Neural cell (in vitro differentiated cells): ENCODE measurements around the gene MVB12A. TPM values are rescaled to one million over a fixed set of nuclear protein-coding genes. Genes with fewer than 3 reads are reported as not detected.

Experiments
- H2AFZ ChIP-seq: fragments of 200-600, 300-800 bp; sonication (generic), shearing (Covaris generic); 2 replicates; pipeline ENCODE4 v1.6.0; 2014; ENCODE audit warnings: low read depth, mild to moderate bottlenecking, antibody characterized with exemption, low read length, moderate library complexity
- H3F3A ChIP-seq: fragments of 200-600 bp; shearing (Covaris generic); 2 replicates; pipeline ENCODE4 v1.6.1; 2016; ENCODE audit warnings: mild to moderate bottlenecking, moderate library complexity, mixed read lengths, antibody characterized with exemption, low read length; ENCODE audit not compliant: insufficient read depth, poor library complexity, severe bottlenecking
- H3K27ac ChIP-seq: fragments of 200-600, 300-800 bp; sonication (generic), shearing (Covaris generic); 2 replicates; pipeline ENCODE4 v1.5.1; 2014; ENCODE audit warnings: mild to moderate bottlenecking, low read length, moderate library complexity
- H3K27me3 ChIP-seq: fragments of 300-800, 200-600 bp; sonication (generic), shearing (Covaris generic); 2 replicates; pipeline ENCODE4 v1.6.0; 2014; ENCODE audit warnings: mild to moderate bottlenecking, low read depth, low read length, moderate library complexity; ENCODE audit not compliant: insufficient read depth
- H3K36me3 ChIP-seq: fragments of 300-800, 200-600 bp; sonication (generic), shearing (Covaris generic); 2 replicates; pipeline ENCODE4 v1.5.1; 2014; ENCODE audit warnings: mild to moderate bottlenecking, antibody characterized with exemption, low read length, moderate library complexity; ENCODE audit not compliant: insufficient read depth
- H3K4me2 ChIP-seq: fragments of 300-800, 200-600 bp; sonication (generic), shearing (Covaris generic); 2 replicates; pipeline ENCODE4 v1.6.0; 2014; ENCODE audit warnings: mild to moderate bottlenecking, low read length
- H3K4me3 ChIP-seq: fragments of 300-800, 200-600 bp; sonication (generic), shearing (Covaris generic); 2 replicates; pipeline ENCODE4 v1.5.1; 2014; ENCODE audit warnings: mild to moderate bottlenecking, low read length, moderate library complexity
- H3K79me2 ChIP-seq: fragments of 200-600 bp; shearing (Covaris generic); replicated peaks from 2 replicates; pipeline ENCODE4 v1.6.0; 2014; ENCODE audit warnings: mild to moderate bottlenecking, low read length, moderate library complexity; ENCODE audit not compliant: insufficient read depth
- H3K9ac ChIP-seq: fragments of 300-800, 200-600 bp; sonication (generic), shearing (Covaris generic); 2 replicates; pipeline ENCODE4 v1.6.1; 2016; ENCODE audit warnings: mild to moderate bottlenecking, low read length, mixed read lengths
- H3K9me2 ChIP-seq: fragments of 200-600 bp; shearing (Covaris generic); 2 replicates; pipeline ENCODE4 v1.6.1; 2016; ENCODE audit warnings: mild to moderate bottlenecking, low read length, mixed read lengths; ENCODE audit not compliant: insufficient read depth
- H3K9me3 ChIP-seq: fragments of 200-600, 300-800 bp; sonication (generic), shearing (Covaris generic); 2 replicates; pipeline ENCODE4 v1.6.1; 2016; ENCODE audit warnings: mild to moderate bottlenecking, mixed run types, low read length, moderate library complexity, mixed read lengths
- H4K20me1 ChIP-seq: fragments of 200-600 bp; shearing (Covaris generic); 2 replicates; pipeline ENCODE4 v1.6.1; 2016; ENCODE audit warnings: mild to moderate bottlenecking, mixed run types; ENCODE audit not compliant: insufficient read depth
- EP300 ChIP-seq: fragments of 450-650 bp; conservative IDR thresholded peaks from 2 replicates; pipeline ENCODE4 v1.6.1; 2014; ENCODE audit warnings: antibody characterized with exemption, mild to moderate bottlenecking, moderate library complexity; ENCODE audit not compliant: poor library complexity, severe bottlenecking
- EZH2 ChIP-seq: fragments of 200-600, 300-800 bp; shearing (Covaris generic), sonication (generic); IDR thresholded peaks from 2 replicates; pipeline ENCODE4 v1.6.1; 2014; ENCODE audit warnings: antibody characterized with exemption, low read length, borderline replicate concordance, mild to moderate bottlenecking; ENCODE audit not compliant: insufficient read depth, poor library complexity, severe bottlenecking
- MXI1 ChIP-seq: fragments of 450-650 bp; conservative IDR thresholded peaks from 2 replicates; pipeline ENCODE4 v1.6.1; 2014; ENCODE audit warnings: antibody characterized with exemption, mild to moderate bottlenecking; ENCODE audit not compliant: poor library complexity, severe bottlenecking
- POLR2AphosphoS5 ChIP-seq: IDR thresholded peaks from 2 replicates; pipeline ENCODE4 v1.6.1; 2012
- RAD21 ChIP-seq: fragments of 450-650 bp; conservative IDR thresholded peaks from 2 replicates; pipeline ENCODE4 v1.6.1; 2014; ENCODE audit warnings: antibody characterized with exemption, mild to moderate bottlenecking, moderate library complexity
- SMC3 ChIP-seq: fragments of 450-650 bp; conservative IDR thresholded peaks from 2 replicates; pipeline ENCODE4 v1.6.1; 2014; ENCODE audit warnings: antibody characterized with exemption, mild to moderate bottlenecking, moderate library complexity; ENCODE audit not compliant: poor library complexity
- TAF1 ChIP-seq: IDR thresholded peaks from 2 replicates; pipeline ENCODE4 v1.6.1; 2012; ENCODE audit warnings: low read depth
- polyA plus RNA-seq: library from polyadenylated mRNA; depleted of rRNA; stranded (reverse); fragments of >200 nt; gene quantifications from 2 replicates; pipeline ENCODE4 v1.2.3, GENCODE V29; 2014
- TF ChIP-seq, protein P1 (sequence below): IDR thresholded peaks from 2 replicates; pipeline ENCODE4 v1.6.1; 2012; ENCODE audit warnings: borderline replicate concordance
- TF ChIP-seq, protein P2 (sequence below): fragments of 450-650 bp; IDR thresholded peaks from 2 replicates; pipeline ENCODE4 v1.5.1; 2014; ENCODE audit warnings: antibody characterized with exemption, mild to moderate bottlenecking, moderate library complexity; ENCODE audit not compliant: poor library complexity, severe bottlenecking

Gene MVB12A
- polyA plus RNA-seq, 1 donor from 2014 or later, result 43.8 TPM

DNA sequence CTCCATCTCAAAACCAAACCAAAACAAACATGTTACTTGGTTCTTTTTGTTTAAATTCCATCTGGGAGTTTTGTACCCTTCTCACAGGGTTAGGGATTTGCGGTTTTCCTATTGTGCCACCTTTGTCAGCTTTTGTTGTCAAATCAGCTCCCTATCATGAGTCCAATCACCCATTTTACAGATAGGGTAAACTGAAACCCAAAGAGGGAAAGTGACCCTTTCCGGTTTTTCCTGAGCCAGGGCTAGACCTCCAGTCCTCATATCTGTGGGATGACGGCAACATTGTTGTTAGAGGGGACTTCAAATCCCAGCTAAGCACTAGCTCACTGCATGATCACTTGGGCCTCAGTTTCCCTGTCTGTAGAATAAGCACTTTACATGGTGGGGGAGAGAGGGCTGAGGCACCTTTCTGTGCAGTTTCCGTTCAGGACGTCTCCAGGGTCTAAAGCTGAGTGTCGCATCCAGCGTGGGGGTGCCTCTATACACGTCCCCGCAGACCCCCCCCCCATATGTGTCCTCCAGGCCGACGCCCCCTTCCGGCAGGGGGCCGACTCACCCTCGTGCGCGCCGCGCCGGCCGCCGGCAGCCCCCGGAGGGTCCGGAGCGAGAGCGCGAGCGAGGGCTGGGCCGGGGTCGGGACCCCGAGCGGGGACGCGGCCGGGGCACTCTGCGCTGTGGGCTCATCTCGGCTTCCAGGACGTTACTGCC, 29.7 kb upstream of the MVB12A start:
- no peaks in the 10 kb centered on the region for H3F3A ChIP-seq

DNA sequence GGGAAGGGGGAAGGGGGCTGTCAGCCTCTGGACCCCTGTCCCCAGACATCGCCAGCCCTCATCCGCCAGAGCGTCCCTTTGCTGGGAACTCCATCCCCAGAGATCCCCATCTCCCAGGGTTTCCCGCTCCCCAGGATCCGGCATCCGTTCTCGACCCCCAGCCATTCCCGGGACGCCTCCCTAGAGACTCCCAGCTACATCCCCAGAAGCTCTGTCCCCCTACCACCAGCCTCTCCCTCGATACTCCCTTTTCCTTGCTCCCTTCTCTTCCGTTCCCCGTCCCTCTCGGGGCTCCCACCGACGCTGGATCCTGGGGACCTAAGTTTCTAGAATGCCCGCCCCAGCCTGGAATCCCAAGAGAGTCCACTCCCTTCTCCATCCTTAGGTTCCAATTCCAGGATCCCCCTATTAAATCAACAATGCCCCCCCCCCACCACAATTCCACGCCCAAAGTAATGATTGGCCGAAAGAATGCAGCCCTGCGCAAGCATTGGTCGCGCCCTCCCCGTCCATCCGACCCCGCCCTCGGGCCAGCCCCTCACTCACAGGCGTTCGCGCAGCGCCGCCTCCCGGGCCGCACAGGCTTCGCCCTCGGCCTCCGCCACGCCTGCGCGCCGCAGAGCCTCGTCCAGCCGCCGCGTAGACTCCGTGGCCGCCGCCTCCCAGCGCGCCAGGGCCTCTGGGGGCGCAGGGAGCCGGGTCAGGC, 29.0 kb upstream of the MVB12A start:
- H3K9ac ChIP-seq, result no peak overlapping the region
- peaks cover 5% of the 10 kb centered on the region for H3K9me3 ChIP-seq
- H4K20me1 ChIP-seq, result no peaks in the 10 kb centered on the region
- H3K4me2 ChIP-seq, result no peak overlapping the region
- peak overlapping the region; percentile 62 for H3K4me3 ChIP-seq
- H3K27me3 ChIP-seq, result peaks cover 15% of the 10 kb centered on the region
- no peaks in the 10 kb centered on the region for H3K79me2 ChIP-seq
- H2AFZ ChIP-seq, result no peak overlapping the region
- no peaks in the 10 kb centered on the region for H3K36me3 ChIP-seq
- H3F3A ChIP-seq, result no peaks in the 10 kb centered on the region
- no peak overlapping the region for H3K27ac ChIP-seq
- H3K9me2 ChIP-seq, result no peaks in the 10 kb centered on the region
- TF ChIP-seq EZH2 (no peak), EP300 (no peak), MXI1 (no peak), TAF1 (no peak), SMC3 (peak; percentile 68), POLR2AphosphoS5 (no peak)
- TF ChIP-seq, protein P1, sequence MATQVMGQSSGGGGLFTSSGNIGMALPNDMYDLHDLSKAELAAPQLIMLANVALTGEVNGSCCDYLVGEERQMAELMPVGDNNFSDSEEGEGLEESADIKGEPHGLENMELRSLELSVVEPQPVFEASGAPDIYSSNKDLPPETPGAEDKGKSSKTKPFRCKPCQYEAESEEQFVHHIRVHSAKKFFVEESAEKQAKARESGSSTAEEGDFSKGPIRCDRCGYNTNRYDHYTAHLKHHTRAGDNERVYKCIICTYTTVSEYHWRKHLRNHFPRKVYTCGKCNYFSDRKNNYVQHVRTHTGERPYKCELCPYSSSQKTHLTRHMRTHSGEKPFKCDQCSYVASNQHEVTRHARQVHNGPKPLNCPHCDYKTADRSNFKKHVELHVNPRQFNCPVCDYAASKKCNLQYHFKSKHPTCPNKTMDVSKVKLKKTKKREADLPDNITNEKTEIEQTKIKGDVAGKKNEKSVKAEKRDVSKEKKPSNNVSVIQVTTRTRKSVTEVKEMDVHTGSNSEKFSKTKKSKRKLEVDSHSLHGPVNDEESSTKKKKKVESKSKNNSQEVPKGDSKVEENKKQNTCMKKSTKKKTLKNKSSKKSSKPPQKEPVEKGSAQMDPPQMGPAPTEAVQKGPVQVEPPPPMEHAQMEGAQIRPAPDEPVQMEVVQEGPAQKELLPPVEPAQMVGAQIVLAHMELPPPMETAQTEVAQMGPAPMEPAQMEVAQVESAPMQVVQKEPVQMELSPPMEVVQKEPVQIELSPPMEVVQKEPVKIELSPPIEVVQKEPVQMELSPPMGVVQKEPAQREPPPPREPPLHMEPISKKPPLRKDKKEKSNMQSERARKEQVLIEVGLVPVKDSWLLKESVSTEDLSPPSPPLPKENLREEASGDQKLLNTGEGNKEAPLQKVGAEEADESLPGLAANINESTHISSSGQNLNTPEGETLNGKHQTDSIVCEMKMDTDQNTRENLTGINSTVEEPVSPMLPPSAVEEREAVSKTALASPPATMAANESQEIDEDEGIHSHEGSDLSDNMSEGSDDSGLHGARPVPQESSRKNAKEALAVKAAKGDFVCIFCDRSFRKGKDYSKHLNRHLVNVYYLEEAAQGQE, result no peak
- TF ChIP-seq, protein P2, sequence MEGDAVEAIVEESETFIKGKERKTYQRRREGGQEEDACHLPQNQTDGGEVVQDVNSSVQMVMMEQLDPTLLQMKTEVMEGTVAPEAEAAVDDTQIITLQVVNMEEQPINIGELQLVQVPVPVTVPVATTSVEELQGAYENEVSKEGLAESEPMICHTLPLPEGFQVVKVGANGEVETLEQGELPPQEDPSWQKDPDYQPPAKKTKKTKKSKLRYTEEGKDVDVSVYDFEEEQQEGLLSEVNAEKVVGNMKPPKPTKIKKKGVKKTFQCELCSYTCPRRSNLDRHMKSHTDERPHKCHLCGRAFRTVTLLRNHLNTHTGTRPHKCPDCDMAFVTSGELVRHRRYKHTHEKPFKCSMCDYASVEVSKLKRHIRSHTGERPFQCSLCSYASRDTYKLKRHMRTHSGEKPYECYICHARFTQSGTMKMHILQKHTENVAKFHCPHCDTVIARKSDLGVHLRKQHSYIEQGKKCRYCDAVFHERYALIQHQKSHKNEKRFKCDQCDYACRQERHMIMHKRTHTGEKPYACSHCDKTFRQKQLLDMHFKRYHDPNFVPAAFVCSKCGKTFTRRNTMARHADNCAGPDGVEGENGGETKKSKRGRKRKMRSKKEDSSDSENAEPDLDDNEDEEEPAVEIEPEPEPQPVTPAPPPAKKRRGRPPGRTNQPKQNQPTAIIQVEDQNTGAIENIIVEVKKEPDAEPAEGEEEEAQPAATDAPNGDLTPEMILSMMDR, result peak; percentile 86

More for the DNA sequence above, 29.7 kb upstream of the MVB12A start:
- H3K36me3 ChIP-seq, result no peaks in the 10 kb centered on the region
- H3K4me3 ChIP-seq, result peak overlapping the region; percentile 62
- H3K4me2 ChIP-seq, result no peak overlapping the region
- peaks cover 5% of the 10 kb centered on the region for H3K9me3 ChIP-seq
- no peaks in the 10 kb centered on the region for H4K20me1 ChIP-seq
- TF ChIP-seq POLR2AphosphoS5, result no peak
- TF ChIP-seq, protein P2, result no peak
- no peak for TF ChIP-seq EZH2
- TF ChIP-seq EP300, result no peak
- no peak for TF ChIP-seq TAF1
- TF ChIP-seq RAD21, result no peak
- TF ChIP-seq SMC3, result no peak
- no peak for TF ChIP-seq MXI1
- TF ChIP-seq, protein P1, result no peak
- no peak overlapping the region for H3K27ac ChIP-seq
- H3K27me3 ChIP-seq, result peaks cover 15% of the 10 kb centered on the region
- H3K79me2 ChIP-seq, result no peaks in the 10 kb centered on the region
- H3K9ac ChIP-seq, result no peak overlapping the region
- H2AFZ ChIP-seq, result no peak overlapping the region
- no peaks in the 10 kb centered on the region for H3K9me2 ChIP-seq
